GM10248 (cell line): ENCODE results near the gene BBIP1.
"Not testable (repeated sequence)": the region's sequence is repeated elsewhere in the genome, so short reads cannot be mapped to it uniquely, and the experiment has no call there.

ENCODE experiments used
- CTCF ChIA-PET: fragments of 300-600 bp; sonication (Branson Sonifier 250); formaldehyde crosslinking; extraction: SDS; loops from one replicate; lab custom pipeline; 2021; ENCODE audit warnings: antibody characterized with exemption; lab: Yijun Ruan, JAX
- POLR2A ChIA-PET: fragments of 350-650 bp; sonication (Branson Sonifier 250); formaldehyde crosslinking; extraction: SDS; loops from one replicate; lab custom pipeline; 2020; ENCODE audit warnings: antibody characterized with exemption; lab: Yijun Ruan, JAX
- DNase-seq: peaks from one replicate; pipeline ENCODE4 v3.0.0; 2012; ENCODE audit errors: extremely low spot score
- CTCF ChIP-seq: IDR thresholded peaks from 2 replicates; pipeline ENCODE4 v1.5.1; 2012; ENCODE audit warnings: mild to moderate bottlenecking, low read depth; ENCODE audit errors: extremely low read depth, missing control alignments, control extremely low read depth

BBIP1 gene

GRCh38 chr10:110918269-110918642 lies 724 bp downstream of the BBIP1 start:
- TF ChIP-seq CTCF: no peak
- CTCF ChIA-PET: interaction anchor here (0.6 to 1.8 kb wide), 10 partner anchors 10 to 308 kb away, joined by 3 to 6 read pairs (median 4); no protein-coding TSS in a partner anchor
- no peak for DNase-seq
- POLR2A ChIA-PET: interaction anchor here (0.6 to 2.3 kb wide), 9 partner anchors 11 to 710 kb away, joined by 3 to 10 read pairs (median 6); no protein-coding TSS in a partner anchor

GRCh38 chr10:110916554-110917346 lies 2.2 kb downstream of the BBIP1 start:
- TF ChIP-seq CTCF: no peak
- ChIA-PET CTCF (interaction anchor here (1.0 to 1.8 kb wide), 5 partner anchors 11 to 100 kb away, joined by 3 to 6 read pairs (median 4); no protein-coding TSS in a partner anchor), POLR2A (no interaction called here)
- DNase-seq: no peak

- DNase-seq, POLR2A ChIA-PET: not testable (repeated sequence)
- CTCF ChIA-PET: interaction anchor here (1.5 to 4.0 kb wide), 2 partner anchors 13 to 22 kb away, joined by 4 to 23 read pairs; no protein-coding TSS in a partner anchor
These were observed 3.4 kb downstream of the BBIP1 start for GRCh38 chr10:110915600-110915999.

GRCh38 chr10:110915035-110915434 lies 3.9 kb downstream of the BBIP1 start:
- no peak for TF ChIP-seq CTCF
- CTCF ChIA-PET: interaction anchor here (1.0 to 4.0 kb wide), 4 partner anchors 12 to 93 kb away, joined by 3 to 23 read pairs (median 4); no protein-coding TSS in a partner anchor
- POLR2A ChIA-PET: no interaction called here
- no peak for DNase-seq

- TF ChIP-seq CTCF: no peak
- CTCF ChIA-PET: interaction anchor here (0.7 to 4.0 kb wide), 6 partner anchors 11 to 93 kb away, joined by 3 to 23 read pairs (median 4); no protein-coding TSS in a partner anchor
- no peak for DNase-seq
- POLR2A ChIA-PET: no interaction called here
These were observed 4.5 kb downstream of the BBIP1 start for GRCh38 chr10:110914431-110914830.

GRCh38 chr10:110912374-110912773 lies 6.6 kb downstream of the BBIP1 start:
- POLR2A ChIA-PET: no interaction called here
- CTCF ChIA-PET: interaction anchor here (0.7 to 4.0 kb wide), 6 partner anchors 9 to 166 kb away, joined by 3 to 23 read pairs (median 4); no protein-coding TSS in a partner anchor
- DNase-seq: no peak
- TF ChIP-seq CTCF: no peak

GRCh38 chr10:110910138-110910537 lies 8.8 kb downstream of the BBIP1 start:
- POLR2A ChIA-PET: no interaction called here
- DNase-seq: no peak
- CTCF ChIA-PET: interaction anchor here (0.8 to 2.2 kb wide), 4 partner anchors 9 to 106 kb away, joined by 3 to 8 read pairs (median 4); no protein-coding TSS in a partner anchor
- TF ChIP-seq CTCF: no peak
